ENCODE results near the gene RBM10.

DNA sequence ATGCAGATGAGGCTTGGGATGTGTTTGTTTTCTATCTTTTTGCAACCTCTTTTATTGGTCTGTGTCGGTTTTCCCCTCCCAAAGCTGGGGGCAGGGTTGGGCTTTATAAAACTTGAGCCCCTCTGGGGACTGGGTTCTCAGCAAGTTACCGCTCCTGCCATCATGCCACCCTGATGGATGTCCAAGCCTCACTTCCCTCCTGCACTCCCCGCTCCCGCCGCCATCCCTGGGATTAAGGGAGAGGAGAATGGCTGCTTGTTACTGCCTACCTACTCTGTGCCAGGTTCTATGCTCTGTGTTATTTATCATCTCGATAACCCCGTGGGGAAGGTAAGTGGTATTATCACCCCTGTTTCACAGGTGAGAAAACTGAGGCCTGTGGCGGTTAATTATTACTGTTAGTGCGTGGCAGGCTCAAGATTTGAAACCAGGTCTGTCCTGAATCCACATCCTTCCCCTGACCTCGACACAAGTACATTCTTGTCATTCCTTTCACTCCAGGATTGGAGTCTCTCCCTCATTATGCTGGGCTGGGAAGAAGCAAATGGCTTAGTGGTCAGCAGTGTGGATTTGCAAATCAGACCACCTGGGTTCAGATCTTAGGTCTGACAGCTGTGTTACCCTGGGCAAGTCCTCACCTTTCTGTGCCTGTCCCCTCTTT is 53.1 kb downstream of the RBM10 start:
- TF ChIP-seq GATA2 (IDR thresholded peaks at IDR 0.05; ENCODE audit: low read depth, low read length), result no peak
- TF ChIP-seq GATA3 (IDR thresholded peaks at IDR 0.05; ENCODE audit: low read depth, low read length), result no peak

Measured in SH-SY5Y (cell line).